Right renal cortex interstitium (tissue), 3 donors: Measurements from ENCODE around the gene KIAA0319L. TPM values are rescaled to one million over a fixed set of nuclear protein-coding genes. Genes with fewer than 3 reads are reported as not detected.
"Not testable (repeated sequence)": the region's sequence is repeated elsewhere in the genome, so short reads cannot be mapped to it uniquely, and the experiment has no call there.

Experiments
- DNase-seq, 3 donors: peaks; one replicate each; pipeline ENCODE4 v3.0.0-alpha.2; 2013; ENCODE audit warnings: low read depth in 3 of 3, low spot score in 2 of 3
- polyA plus RNA-seq, 3 donors: library from polyadenylated mRNA; unstranded; fragments of 120-200 nt; gene quantifications; one replicate each; pipeline ENCODE4 v1.2.1, GENCODE V29; 2013; ENCODE audit not compliant: insufficient read length in 3 of 3

The KIAA0319L gene
- polyA plus RNA-seq, 3 donors, result 56.3 to 64.2 (median 60.9) TPM

DNA sequence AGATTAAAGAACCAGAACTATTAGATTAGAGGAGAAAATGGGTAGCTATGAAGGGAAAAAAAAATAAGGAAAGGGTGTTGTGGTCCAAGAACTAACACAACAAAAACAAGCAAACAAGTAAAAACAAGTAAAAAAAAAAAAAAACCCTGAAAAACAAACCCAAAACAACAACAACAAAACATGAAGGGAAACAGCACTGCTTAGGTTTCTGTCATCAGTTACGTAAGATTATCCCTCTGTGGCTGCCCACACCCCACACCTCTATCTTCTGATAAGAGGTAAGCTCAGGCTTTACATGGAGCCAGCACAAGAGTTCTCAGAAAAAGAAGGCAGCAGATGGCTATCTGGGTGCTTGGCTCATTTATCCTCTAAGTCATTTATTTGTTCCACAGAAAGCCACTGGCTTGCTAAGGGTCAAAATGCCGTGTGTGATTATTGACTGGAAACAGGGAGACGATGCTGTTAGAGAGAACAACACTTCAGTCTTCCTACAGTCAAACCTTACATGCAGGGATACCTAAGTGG lies 57.5 kb downstream of the KIAA0319L start:
- DNase-seq, result no peak

DNA sequence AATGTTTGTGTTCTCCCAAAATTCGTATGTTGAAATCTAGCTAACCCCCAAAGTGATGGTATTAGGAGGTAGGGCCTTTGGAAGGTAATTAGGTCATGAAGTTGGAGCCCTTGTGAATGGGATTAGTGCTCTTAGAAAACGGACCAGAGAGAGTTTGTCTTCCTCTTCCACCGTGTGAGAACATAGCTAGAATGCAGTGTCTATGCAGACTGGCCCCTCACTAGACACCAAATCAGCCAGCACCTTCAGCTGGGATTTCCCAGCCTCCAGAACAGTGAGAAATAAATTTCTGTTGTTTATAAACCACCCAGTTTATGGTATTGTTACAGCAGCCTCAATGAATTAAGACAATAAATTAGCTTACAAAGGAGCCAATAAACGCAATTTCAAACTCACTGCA lies 58.0 kb downstream of the KIAA0319L start:
- DNase-seq, result no peak

DNA sequence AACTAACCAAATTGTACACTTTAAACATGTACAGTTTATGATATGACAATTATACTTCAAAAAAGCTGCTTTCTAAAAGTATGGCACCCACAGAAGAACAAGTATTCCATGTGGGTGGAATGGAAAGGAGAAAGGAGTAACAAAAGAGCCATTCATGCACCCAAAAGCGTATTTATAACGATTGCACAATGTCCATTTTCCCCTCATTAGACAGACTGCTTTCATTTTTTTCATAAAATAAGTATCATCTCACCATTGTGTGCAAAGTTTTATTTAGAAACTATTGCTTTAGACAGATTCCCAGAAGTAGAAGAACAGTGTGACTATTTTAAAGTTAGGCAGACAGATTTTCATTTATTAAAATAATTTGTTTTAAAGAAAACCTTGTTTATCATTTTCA lies 59.6 kb downstream of the KIAA0319L start:
- no peak for DNase-seq

DNA sequence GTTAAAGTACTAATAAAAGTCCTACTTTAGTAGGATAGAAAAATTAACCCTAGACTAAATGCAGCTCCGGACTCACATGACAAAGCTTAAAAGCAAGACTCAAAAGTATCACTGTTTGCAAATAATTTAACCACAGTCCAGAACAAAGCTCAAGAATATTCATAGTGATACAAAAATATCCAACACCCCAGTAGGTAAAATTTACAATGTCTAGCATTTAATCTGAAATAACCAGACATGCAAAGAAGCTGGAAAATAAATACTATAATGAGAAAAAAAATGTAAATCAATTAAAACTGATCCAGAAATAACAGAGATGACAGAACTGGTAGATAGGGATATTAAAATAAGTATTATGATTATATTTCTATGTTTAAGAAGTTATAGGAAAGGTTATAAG lies 67.0 kb downstream of the KIAA0319L start:
- DNase-seq, result no peak

GRCh38 chr1:35488336-35488735 lies 68.9 kb downstream of the KIAA0319L start:
- no peak for DNase-seq

- no peak for DNase-seq
Observed at GRCh38 chr1:35486858-35487408, 70.3 kb downstream of the KIAA0319L start.

GRCh38 chr1:35481229-35481628 lies 76.0 kb downstream of the KIAA0319L start:
- no peak for DNase-seq

DNA sequence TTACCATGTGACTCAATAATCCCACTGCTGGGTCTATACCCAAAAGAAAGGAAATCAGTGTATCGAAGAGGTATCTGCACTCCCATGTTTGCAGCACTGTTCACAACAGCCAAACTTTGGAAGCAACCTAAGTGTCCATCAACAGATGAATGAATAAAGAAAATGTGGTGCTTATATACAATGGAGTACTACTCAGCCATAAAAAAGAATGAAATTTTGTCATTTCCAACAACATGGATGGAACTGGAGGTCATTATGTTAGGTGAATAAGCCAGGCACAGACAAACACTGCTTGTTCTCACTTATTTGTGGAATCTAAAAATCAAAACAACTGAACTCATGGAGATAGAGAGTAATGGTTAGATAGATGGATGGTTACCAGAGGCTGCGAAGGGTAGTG lies 79.3 kb downstream of the KIAA0319L start:
- no peak for DNase-seq

GRCh38 chr1:35475856-35476674 lies 81.1 kb downstream of the KIAA0319L start:
- no peak for DNase-seq

GRCh38 chr1:35475356-35475755 lies 81.8 kb downstream of the KIAA0319L start:
- no peak for DNase-seq

- DNase-seq, result not testable (repeated sequence)
Observed at GRCh38 chr1:35473216-35473615, 84.0 kb downstream of the KIAA0319L start.

DNA sequence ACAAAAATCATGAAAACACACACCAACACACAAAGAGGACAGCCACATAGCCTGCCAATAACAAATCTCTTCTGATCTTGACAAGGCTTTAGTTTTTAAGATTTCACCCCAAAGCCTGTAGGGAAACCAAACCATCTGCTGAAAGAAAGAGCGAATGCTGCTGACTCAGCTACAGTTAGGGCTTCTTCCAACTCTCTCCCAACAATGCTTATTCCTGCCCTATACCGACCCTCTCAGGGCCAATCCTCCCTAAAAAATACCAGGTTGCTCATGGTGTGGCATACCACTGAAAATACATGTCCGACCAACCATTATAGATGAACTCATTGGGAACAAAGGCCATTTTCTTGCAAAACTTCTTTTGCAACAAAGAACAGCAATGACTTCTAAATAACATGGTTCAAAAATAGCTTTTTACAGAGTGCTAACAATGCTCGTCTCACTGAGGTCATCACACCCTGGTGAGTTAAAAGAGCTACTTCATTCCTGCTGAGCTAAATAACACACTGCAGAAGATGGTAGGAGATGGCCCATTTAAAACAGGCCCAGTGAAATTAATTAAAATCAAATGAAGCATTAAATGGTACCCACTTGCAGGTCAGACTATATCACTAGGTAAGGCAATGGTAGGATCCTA lies 86.1 kb downstream of the KIAA0319L start:
- no peak for DNase-seq

DNA sequence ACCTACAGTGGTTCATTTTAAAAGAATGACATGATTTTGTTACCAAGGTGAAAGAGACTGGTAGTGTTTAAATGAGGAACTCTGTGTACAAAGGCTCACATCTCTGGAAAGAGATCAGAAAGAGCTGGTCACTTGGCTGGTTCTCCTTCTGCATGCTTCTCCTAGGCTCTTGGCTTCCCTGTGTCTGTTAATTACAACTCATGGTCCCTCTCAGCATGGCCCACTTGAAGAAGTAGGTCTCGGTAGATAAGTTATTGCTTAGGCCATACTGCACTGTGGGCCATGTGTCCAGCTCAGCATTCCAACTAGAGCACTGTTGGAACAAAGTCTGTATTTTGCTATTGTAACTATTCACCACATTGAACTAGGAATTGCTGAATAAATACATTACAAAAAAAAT lies 91.1 kb downstream of the KIAA0319L start:
- DNase-seq, result no peak

- not testable (repeated sequence) for DNase-seq
Observed at GRCh38 chr1:35463749-35464148, 93.5 kb downstream of the KIAA0319L start.

DNA sequence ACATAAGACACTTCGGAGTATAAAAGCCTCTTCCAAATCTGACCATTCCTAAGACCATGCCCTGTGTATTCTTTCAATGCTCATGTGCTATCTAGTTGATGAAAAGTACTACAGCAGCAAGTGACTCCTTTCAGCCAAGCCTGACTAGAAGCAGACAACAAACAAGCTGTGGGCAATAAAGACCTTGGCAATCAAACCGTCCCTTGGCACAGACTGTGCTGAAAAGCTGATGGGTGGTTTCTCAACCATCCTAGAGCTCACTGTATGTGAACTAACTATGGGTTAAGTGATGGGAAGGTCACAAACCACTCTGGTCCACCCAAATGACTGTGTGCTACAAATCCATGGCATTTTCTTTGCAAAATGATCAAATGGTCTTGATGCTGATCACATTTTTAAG lies 94.0 kb downstream of the KIAA0319L start:
- DNase-seq, result no peak

GRCh38 chr1:35461966-35462651 lies 95.1 kb downstream of the KIAA0319L start:
- DNase-seq, result no peak

DNA sequence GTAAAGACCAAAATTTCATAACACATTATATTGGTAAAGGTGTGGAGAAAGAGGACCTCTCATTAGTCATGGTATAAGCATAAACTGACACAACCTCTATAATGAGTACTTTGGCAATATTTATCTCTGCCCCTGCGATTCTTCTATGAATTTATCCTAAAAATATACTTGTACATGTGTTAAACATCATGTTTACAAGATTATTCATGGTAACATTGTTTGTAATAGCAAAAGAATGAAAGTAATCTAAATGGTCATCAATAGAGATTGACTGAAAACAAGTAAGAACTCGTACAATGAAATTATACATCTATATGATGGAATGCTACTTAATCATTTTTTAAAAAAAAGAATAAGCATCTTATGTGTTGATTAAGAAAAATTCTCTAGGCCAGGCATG lies 96.4 kb downstream of the KIAA0319L start:
- DNase-seq, result no peak

GRCh38 chr1:35454616-35455015 lies 102.6 kb downstream of the KIAA0319L start:
- no peak for DNase-seq

DNA sequence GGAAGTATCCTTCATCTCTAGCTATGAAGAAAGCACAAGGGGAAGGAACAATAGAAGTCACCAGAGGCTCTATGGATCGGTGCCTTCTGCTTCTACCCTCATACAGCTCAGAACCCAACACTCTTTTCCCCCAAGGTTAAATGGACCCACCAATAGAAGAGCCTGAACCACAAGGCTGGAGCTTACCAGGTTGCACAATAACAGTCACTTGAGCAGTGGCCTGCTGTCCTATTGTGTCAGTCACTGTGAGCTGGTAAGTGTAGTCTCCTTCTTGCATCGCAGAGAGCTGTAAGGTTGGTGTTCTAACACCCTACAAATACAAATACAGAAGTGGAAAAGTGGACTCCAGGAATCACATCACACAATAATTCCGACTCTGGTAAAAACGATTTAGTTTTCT lies 103.0 kb downstream of the KIAA0319L start:
- DNase-seq, result no peak

GRCh38 chr1:35453031-35453430 lies 104.2 kb downstream of the KIAA0319L start:
- no peak for DNase-seq

DNA sequence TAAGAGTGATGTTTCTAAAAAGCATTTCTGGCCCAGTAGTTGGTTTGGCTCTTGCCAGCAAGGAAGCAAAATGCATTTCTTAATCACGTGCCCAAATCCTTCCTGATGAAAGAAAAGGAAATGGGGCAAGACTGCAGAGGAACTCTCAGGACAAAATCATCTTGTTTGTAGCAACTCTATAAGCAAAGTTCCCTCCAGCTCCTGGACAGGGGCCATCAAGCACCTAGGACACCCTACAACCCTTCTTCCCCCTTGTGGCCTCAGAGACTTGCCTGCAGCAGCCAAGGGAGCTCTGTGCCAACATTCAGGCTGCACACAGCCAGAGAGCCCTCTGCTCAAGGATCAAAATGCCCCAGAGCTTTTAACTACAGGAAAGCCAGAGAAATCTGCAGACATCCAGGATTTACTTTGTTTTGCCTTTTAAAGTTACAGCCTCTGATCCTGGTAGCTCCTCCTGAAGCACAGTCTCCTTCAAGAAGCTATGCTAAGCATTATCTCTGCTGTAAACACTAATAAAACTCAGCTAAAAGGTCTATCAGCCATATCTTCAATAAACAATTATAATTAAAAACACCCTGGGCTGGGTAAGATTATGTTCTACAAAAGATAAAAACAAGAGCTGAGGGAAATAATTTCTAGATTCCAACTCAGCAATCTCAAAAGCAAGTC lies 105.0 kb downstream of the KIAA0319L start:
- no peak for DNase-seq
